ENCODE measurements around the gene CISD1. TPM values are rescaled to one million over a fixed set of nuclear protein-coding genes. Genes with fewer than 3 reads are reported as not detected.

CISD1 gene
- polyA plus RNA-seq, 3 donors: 5.4 to 29.4 (median 24.9) TPM

DNA sequence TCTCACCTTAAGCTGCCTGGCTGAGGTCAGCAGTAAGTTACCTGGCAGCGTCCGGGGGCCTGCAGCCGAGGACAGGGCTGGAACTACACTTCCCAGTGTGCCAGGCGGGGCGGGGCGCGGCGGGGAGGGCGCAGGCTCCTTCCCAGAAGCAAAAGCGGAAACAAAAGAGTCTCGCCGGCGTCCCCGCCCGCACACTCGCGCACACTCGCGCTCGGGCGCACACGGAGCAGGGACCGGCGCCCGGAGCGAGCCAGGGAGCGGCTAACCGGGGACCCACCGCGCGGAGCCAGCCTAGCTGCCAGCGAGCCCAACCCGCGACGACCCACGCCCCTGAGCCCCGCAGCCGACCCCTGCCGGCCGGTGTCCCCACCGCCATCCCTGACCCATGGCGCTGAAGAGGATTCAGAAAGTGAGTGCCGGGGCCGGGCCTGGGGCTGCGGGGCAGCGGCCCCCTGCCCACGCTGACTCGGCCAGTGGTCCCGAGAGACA lies 65.9 kb downstream of the CISD1 start, which contains the start of gene UBE2D1:
TSS of gene UBE2D1 (plus strand) at position 190 of the 489 bp plus-strand sequence. CDS start at position 386, 196 bp downstream.
- peak within 1 kb of the TSS; percentile 75 for H2AFZ ChIP-seq (ENCODE audit: insufficient read depth, low read depth, low read length, poor library complexity, severe bottlenecking)
- TF ChIP-seq, protein P1, sequence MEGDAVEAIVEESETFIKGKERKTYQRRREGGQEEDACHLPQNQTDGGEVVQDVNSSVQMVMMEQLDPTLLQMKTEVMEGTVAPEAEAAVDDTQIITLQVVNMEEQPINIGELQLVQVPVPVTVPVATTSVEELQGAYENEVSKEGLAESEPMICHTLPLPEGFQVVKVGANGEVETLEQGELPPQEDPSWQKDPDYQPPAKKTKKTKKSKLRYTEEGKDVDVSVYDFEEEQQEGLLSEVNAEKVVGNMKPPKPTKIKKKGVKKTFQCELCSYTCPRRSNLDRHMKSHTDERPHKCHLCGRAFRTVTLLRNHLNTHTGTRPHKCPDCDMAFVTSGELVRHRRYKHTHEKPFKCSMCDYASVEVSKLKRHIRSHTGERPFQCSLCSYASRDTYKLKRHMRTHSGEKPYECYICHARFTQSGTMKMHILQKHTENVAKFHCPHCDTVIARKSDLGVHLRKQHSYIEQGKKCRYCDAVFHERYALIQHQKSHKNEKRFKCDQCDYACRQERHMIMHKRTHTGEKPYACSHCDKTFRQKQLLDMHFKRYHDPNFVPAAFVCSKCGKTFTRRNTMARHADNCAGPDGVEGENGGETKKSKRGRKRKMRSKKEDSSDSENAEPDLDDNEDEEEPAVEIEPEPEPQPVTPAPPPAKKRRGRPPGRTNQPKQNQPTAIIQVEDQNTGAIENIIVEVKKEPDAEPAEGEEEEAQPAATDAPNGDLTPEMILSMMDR (IDR thresholded peaks at IDR 0.05): no peak
- H3K27me3 ChIP-seq (ENCODE audit: control insufficient read depth in 2 of 2, insufficient read depth in 2 of 2, low read length in 2 of 2): no peaks in the 10 kb centered on the region
- peaks cover 50% of the 10 kb centered on the region for H4K20me1 ChIP-seq (ENCODE audit: insufficient read depth, low read length)
- intact Hi-C loops (cut with micrococcal nuclease): loop anchor here (5.0 to 10.0 kb wide), 2 partner anchors 47 to 70 kb away; partner anchors contain the start of genes CISD1 (in 1 of the 2) and IPMK (in 1 of the 2)
- WGBS (ENCODE audit: insufficient coverage): under 1% methylated on average over 49 of the region's 49 CpGs
- DNase-seq: peak; percentile 77 to 85 (median 82)
- no peaks in the 10 kb centered on the region for H3K9me3 ChIP-seq (replicated peaks in 1 of 2; ENCODE audit: control insufficient read depth in 1 of 2, insufficient read depth in 1 of 2, low read length in 2 of 2)
- peak within 1 kb of the TSS; percentile 97 to 100 for H3K4me3 Mint-ChIP-seq
- H3K36me3 Mint-ChIP-seq: peaks cover 20 to 26% of the 10 kb centered on the region in 2 donors
- H3K9ac ChIP-seq (ENCODE audit: insufficient read depth, low read length, poor library complexity, severe bottlenecking): peak within 1 kb of the TSS; percentile 97
- H3K36me3 ChIP-seq (replicated peaks in 1 of 2; ENCODE audit: control insufficient read depth in 1 of 2, insufficient read depth in 2 of 2, low read length in 2 of 2): no peaks in the 10 kb centered on the region
- peak within 1 kb of the TSS; percentile 65 to 95 (median 93) for H3K4me3 ChIP-seq (replicated peaks in 1 of 3; ENCODE audit: low read depth in 2 of 3, low read length in 3 of 3)
- peak within 1 kb of the TSS; percentile 92 for H3K4me2 ChIP-seq (replicated peaks; ENCODE audit: extremely low read depth, low read length, poor library complexity, severe bottlenecking)
- peaks cover 75% of the 10 kb centered on the region for H3K4me1 Mint-ChIP-seq
- H3K9me3 Mint-ChIP-seq: peaks cover 0 to 4% (median 0%) of the 10 kb centered on the region in 7 donors
- no peaks in the 10 kb centered on the region for H3K27me3 Mint-ChIP-seq (ENCODE audit: low read depth in 3 of 3)
- peaks cover 53 to 72% of the 10 kb centered on the region in 2 donors for H3K4me1 ChIP-seq (ENCODE audit: control insufficient read depth in 1 of 2, insufficient read depth in 2 of 2, low read length in 2 of 2)
- H3K27ac ChIP-seq (ENCODE audit: low read depth in 1 of 2, low read length in 2 of 2): peak within 1 kb of the TSS; percentile 67 to 91
- H3K27ac Mint-ChIP-seq: peak within 1 kb of the TSS; percentile 90 to 99 (median 95)
- H3K79me2 ChIP-seq (ENCODE audit: insufficient read depth, low read length): peaks cover 51% of the 10 kb centered on the region

DNA sequence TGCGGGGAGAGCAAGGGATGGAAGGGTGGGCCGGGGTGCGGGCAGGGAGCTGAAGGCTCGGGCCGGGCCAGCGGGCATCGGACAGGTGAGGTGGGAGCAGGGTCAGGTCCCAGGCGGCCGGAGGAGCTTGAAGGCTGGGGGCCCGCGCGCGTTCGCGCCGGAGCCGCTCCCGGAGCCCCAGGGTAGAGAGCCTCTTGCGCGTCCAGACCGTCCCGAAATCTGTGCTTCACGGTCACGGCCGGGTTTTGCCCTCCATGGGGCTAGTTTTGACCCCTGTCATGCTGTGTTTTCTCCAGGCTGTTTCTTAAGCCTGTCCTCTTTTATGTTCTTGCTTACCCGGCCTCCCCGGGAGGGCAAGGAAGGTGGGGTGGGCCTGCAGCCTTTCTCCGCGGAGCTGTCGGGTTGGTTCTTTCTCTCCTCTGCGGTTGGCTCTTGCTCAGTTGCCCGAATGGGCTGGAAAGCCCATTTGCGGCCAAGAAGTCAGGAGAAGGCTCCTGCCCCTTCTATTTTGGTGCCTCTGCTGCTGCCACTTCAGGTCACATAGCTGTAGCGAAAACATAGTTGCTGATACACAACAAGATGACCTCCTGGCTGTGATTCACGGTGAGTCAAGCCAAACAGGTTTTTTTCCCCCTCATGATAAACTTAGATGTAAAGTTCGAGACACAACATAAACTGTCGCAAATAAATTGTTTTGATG lies 66.5 kb downstream of the CISD1 start:
- Histone ChIP-seq H2AFZ (ENCODE audit: insufficient read depth, low read depth, low read length, poor library complexity, severe bottlenecking) (peak overlapping the region; percentile 75), H3K4me3 (replicated peaks in 1 of 3; ENCODE audit: low read depth in 2 of 3, low read length in 3 of 3) (peak overlapping the region; percentile 65 to 95 (median 93)), H3K9ac (ENCODE audit: insufficient read depth, low read length, poor library complexity, severe bottlenecking) (peak overlapping the region; percentile 97), H3K9me3 (replicated peaks in 1 of 2; ENCODE audit: control insufficient read depth in 1 of 2, insufficient read depth in 1 of 2, low read length in 2 of 2) (no peaks in the 10 kb centered on the region), H3K4me2 (replicated peaks; ENCODE audit: extremely low read depth, low read length, poor library complexity, severe bottlenecking) (peak overlapping the region; percentile 92), H3K4me1 (ENCODE audit: control insufficient read depth in 1 of 2, insufficient read depth in 2 of 2, low read length in 2 of 2) (peaks cover 50 to 72% of the 10 kb centered on the region in 2 donors), H3K36me3 (replicated peaks in 1 of 2; ENCODE audit: control insufficient read depth in 1 of 2, insufficient read depth in 2 of 2, low read length in 2 of 2) (no peaks in the 10 kb centered on the region), H3K27me3 (ENCODE audit: control insufficient read depth in 2 of 2, insufficient read depth in 2 of 2, low read length in 2 of 2) (no peaks in the 10 kb centered on the region), H4K20me1 (ENCODE audit: insufficient read depth, low read length) (peaks cover 56% of the 10 kb centered on the region), H3K79me2 (ENCODE audit: insufficient read depth, low read length) (peaks cover 57% of the 10 kb centered on the region), H3K27ac (ENCODE audit: low read depth in 1 of 2, low read length in 2 of 2) (peak overlapping the region; percentile 67 to 91)
- Mint-ChIP-seq H3K27me3 (ENCODE audit: low read depth in 3 of 3) (no peaks in the 10 kb centered on the region), H3K27ac (peak overlapping the region; percentile 90 to 99 (median 95)), H3K9me3 (peaks cover 0 to 4% (median 0%) of the 10 kb centered on the region in 7 donors), H3K4me3 (peak overlapping the region; percentile 97 to 100), H3K4me1 (peaks cover 74% of the 10 kb centered on the region), H3K36me3 (peaks cover 20 to 26% of the 10 kb centered on the region in 2 donors)
- DNase-seq: peak; percentile 31 to 72 (median 46)
- intact Hi-C loops (cut with micrococcal nuclease): loop anchor here in 1 of 2 donors (10.0 kb wide), 1 partner anchor 71 kb away; the partner anchor contains the start of genes CISD1 and IPMK
- 1% methylated on average over 34 of the region's 37 CpGs for WGBS (ENCODE audit: insufficient coverage)
- TF ChIP-seq, protein P1 (IDR thresholded peaks at IDR 0.05): no peak

All from CD14-positive monocyte (primary cell).